Astrocyte of the cerebellum (primary cell): ENCODE results near the gene CPED1.
"Not testable (repeated sequence)": the region's sequence is repeated elsewhere in the genome, so short reads cannot be mapped to it uniquely, and the experiment has no call there.

ENCODE experiments used
- DNase-seq: peaks from one replicate; pipeline ENCODE4 v3.0.0-alpha.2; 2011; ENCODE audit warnings: low read depth
- H3K4me3 ChIP-seq: 2 replicates; pipeline ENCODE4 v1.5.1; 2011; ENCODE audit warnings: mild to moderate bottlenecking, low read depth, low read length, moderate library complexity
- in situ Hi-C: cut with HindIII; loops from 2 replicates; pipeline ENCODE4 v1.10.0; 2017; ENCODE audit warnings: low sequenced_read_pairs
- TF ChIP-seq, protein P1 (sequence below): IDR thresholded peaks from 2 replicates; pipeline ENCODE4 v1.5.1; 2012; ENCODE audit warnings: low read length, low read depth, moderate library complexity, mild to moderate bottlenecking; ENCODE audit errors: missing control alignments

CPED1 gene

DNA sequence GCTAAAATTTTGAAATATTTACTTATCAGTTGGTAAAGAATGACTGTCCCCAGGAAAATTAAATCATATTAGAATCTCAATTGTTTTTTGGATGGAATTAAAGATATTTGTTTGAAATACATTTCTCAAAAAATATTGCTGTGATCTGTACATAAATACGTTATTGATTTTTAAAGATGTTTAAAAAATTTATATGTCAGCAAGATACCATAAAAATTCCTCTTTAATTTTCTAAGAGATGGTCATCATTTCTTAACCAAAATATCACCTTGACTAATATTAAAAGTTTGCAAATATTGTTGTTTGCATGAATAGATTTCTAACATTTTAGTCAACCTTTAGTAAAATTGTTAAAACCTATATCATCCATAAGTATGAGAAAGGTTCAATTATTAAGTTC lies 192.8 kb downstream of the CPED1 start:
- no peak for DNase-seq
- no peak overlapping the region for H3K4me3 ChIP-seq
- in situ Hi-C loops = no loop called here
- TF ChIP-seq, protein P1, sequence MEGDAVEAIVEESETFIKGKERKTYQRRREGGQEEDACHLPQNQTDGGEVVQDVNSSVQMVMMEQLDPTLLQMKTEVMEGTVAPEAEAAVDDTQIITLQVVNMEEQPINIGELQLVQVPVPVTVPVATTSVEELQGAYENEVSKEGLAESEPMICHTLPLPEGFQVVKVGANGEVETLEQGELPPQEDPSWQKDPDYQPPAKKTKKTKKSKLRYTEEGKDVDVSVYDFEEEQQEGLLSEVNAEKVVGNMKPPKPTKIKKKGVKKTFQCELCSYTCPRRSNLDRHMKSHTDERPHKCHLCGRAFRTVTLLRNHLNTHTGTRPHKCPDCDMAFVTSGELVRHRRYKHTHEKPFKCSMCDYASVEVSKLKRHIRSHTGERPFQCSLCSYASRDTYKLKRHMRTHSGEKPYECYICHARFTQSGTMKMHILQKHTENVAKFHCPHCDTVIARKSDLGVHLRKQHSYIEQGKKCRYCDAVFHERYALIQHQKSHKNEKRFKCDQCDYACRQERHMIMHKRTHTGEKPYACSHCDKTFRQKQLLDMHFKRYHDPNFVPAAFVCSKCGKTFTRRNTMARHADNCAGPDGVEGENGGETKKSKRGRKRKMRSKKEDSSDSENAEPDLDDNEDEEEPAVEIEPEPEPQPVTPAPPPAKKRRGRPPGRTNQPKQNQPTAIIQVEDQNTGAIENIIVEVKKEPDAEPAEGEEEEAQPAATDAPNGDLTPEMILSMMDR = no peak

GRCh38 chr7:121182281-121182680 lies 193.8 kb downstream of the CPED1 start:
- TF ChIP-seq, protein P1 = no peak
- in situ Hi-C loops = no loop called here
- H3K4me3 ChIP-seq = no peak overlapping the region
- DNase-seq = no peak

- H3K4me3 ChIP-seq = no peak overlapping the region
- in situ Hi-C loops = no loop called here
- TF ChIP-seq, protein P1 = no peak
- no peak for DNase-seq
Observed at GRCh38 chr7:121182902-121183301, 194.4 kb downstream of the CPED1 start.

DNA sequence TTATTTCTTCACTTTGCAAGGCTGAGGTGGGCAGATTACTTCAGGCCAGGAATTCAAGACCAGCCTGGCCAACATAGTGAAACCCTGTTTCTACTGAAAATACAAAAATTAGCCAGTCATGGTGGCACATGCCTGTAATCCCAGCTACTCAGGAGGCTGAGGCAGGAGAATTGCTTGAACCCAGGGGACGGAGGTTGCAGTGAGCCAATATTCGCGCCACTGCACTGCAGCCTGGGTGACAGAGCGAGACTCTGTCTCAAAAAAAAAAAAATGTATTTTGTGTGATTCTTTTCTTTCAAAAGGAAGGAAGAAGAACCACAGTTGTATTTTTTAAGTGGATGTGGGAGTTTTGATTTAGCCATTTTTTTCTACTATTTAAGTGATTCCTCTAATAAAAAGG lies 195.4 kb downstream of the CPED1 start:
- H3K4me3 ChIP-seq, DNase-seq, in situ Hi-C loops: not testable (repeated sequence)

- in situ Hi-C loops = no loop called here
- H3K4me3 ChIP-seq = no peak overlapping the region
Observed at GRCh38 chr7:121186746-121187145, 198.2 kb downstream of the CPED1 start.

DNA sequence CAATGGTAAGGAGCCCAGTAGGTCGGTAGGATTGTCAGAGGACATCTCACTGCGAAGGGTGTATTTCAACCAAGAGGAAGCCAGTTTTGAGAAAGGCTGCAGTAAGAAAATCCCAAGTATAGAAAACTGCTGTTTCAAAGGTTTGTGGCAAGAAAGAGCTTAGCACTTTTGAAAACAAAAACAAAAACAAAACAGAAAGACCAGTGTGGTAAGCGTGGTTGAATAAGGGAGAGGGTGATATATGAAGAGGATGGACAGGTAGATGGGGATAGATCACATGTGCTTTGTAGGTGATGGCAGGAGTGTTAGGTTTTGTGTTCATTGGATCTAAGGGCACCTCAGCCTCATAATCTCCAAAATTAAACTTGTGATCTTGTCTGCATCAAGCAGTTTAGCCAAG lies 198.7 kb downstream of the CPED1 start:
- TF ChIP-seq, protein P1 = no peak
- in situ Hi-C loops = no loop called here
- H3K4me3 ChIP-seq = no peak overlapping the region
- no peak for DNase-seq

More at GRCh38 chr7:121186746-121187145, 198.2 kb downstream of the CPED1 start:
- TF ChIP-seq, protein P1 = no peak
- DNase-seq = no peak

GRCh38 chr7:121187676-121188075 lies 199.2 kb downstream of the CPED1 start:
- no peak for DNase-seq
- H3K4me3 ChIP-seq = no peak overlapping the region
- in situ Hi-C loops = no loop called here
- TF ChIP-seq, protein P1 = no peak
